Lower leg skin (tissue), 4 donors: ENCODE measurements around the gene SYAP1. TPM values are rescaled to one million over a fixed set of nuclear protein-coding genes. Genes with fewer than 3 reads are reported as not detected.

ENCODE experiments used
- DNase-seq, 2 donors: peaks; one replicate each; pipeline ENCODE4 v3.0.0-alpha.2; 2019; ENCODE audit warnings: low spot score in 2 of 2
- H3K4me3 ChIP-seq: fragments of 200-600 bp; sonication (generic); 2 replicates; pipeline ENCODE4 v1.5.1; 2017; ENCODE audit warnings: mild to moderate bottlenecking, low read depth; ENCODE audit not compliant: poor library complexity, severe bottlenecking
- CTCF ChIP-seq, 3 donors: fragments of 450-650 bp; IDR thresholded peaks; one replicate each; pipeline ENCODE4 v1.5.1; 2016; ENCODE audit warnings: antibody characterized with exemption in 3 of 3, mild to moderate bottlenecking in 3 of 3, moderate library complexity in 2 of 3
- POLR2A ChIP-seq, 2 donors: fragments of 450-650 bp; IDR thresholded peaks; one replicate each; pipeline ENCODE4 v1.6.1; 2016 to 2017; ENCODE audit warnings: antibody characterized with exemption in 2 of 2, mild to moderate bottlenecking in 1 of 2, moderate library complexity in 1 of 2
- WGBS, 2 donors: methylation state at CpG; one replicate each; pipeline ENCODE4 v1.1.5; 2018; 5-methylcytosine and 5-hydroxymethylcytosine counted together
- intact Hi-C: fragments of 100-400 bp; cut with DNase I; formaldehyde crosslinking; loops from one replicate; pipeline ENCODE4 v1.15.0; 2023; ENCODE audit warnings: low total_unique reads
- total RNA-seq, 4 donors: library from RNA; depleted of rRNA; stranded (reverse); fragments of >200 nt; gene quantifications; one replicate each; pipeline ENCODE4 v1.1.0, GENCODE V29; 2016

The SYAP1 gene
- total RNA-seq, 4 donors from 2014 or later, result 16.1 to 18.5 (median 16.6) TPM

DNA sequence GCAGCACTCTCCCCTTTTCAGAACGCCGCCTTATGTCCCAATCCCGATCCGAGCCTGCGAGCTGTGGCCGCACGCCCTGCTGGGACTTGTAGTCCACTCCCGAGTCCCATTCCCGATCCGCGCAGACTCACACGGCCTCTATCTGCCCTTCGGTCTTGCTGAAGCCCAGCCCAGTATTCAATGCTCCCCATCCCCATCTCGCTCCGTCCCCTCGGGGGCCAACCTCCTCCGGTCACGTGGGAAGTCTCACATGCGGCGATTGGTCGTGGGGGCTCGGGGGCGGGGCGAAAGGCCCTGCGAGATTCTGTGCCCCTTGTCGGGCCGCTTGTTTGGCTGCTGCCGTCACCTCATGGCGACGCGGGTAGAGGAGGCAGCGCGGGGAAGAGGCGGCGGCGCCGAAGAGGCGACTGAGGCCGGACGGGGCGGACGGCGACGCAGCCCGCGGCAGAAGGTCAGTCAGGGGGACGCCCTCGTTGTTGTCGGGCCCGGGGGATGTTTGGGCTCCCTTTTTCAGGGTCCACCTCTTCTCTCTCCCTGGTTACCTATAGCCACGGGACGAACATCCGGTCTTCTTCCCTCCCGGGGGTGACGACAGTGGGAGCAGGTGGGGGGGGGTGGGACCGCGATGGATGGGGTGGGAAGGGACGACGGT, 66.9 kb downstream of the SYAP1 start, which contains the start of gene TXLNG:
Gene TXLNG (plus strand): TSS at position 328 of the 652 bp plus-strand sequence. CDS start 22 bp downstream, at position 350.
- 1% methylated on average over 18 to 47 of the region's 59 CpGs for WGBS, 2 donors
- peak; percentile 96 to 100 for DNase-seq
- TF ChIP-seq CTCF (IDR thresholded peaks at IDR 0.05), result no peak
- TF ChIP-seq POLR2A (IDR thresholded peaks at IDR 0.05), result peak in 1 of 2 donors; percentile 76
- peak within 1 kb of the TSS; percentile 53 for H3K4me3 ChIP-seq
- intact Hi-C loops, result no loop called here

DNA sequence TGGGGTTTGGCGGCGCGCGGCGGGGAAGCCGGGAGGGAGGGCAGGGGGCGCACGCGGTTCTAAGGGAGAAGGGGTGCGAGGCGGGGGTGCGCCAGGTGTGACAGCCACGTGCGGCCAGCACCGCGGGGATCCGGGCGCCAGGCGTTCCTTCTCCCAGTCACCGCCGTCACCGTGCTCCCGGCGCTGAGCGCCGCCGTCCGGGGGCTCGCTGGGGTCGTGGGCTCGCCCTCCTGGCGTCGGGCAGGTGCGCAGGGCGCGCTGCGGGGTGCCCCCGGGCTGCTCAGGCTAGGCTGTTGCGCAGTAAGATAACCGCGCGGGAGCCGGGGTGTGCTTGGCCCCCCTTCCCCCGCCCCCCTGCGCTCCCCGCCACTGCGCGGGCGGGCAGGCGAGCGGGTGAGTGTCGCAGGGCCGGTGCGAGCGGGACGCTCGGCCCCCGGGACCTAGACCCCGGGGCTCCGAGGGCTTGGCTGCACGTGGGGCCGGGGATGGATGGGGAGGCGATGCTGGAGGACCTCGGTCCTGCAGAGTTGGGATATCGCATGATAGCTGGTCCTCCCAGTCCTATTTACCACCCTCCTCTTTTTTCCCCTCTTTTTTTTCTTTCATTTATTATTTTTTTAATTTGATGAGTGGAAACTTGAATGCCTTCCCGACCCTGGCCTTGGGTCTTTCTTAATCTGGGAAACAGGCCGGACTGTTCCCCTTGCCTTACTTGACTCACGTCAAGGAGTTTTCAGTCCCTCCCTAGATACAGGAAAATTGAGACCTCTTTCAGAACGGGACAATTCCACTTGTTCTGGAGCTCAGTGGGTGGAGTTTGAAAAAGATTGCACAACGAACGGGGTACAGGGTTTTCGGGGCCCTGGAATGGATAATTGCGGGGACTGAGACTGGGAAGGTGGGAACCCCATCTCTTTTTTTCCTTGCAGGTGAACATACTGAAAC, 67.7 kb downstream of the SYAP1 start:
- TF ChIP-seq POLR2A (IDR thresholded peaks at IDR 0.05) (no peak), CTCF (IDR thresholded peaks at IDR 0.05) (no peak)
- DNase-seq, result peak in 1 of 2 donors; percentile 88
- H3K4me3 ChIP-seq, result peak overlapping the region; percentile 53
- intact Hi-C loops, result no loop called here
- 2 to 4% methylated on average over 9 to 68 of the region's 73 CpGs for WGBS, 2 donors

- WGBS, 2 donors, result 46 to 64% methylated on average over 5 of the region's 5 CpGs
- DNase-seq, result peak; percentile 35 to 87
- intact Hi-C loops, result no loop called here
- no peak overlapping the region for H3K4me3 ChIP-seq
- TF ChIP-seq POLR2A (IDR thresholded peaks at IDR 0.05) (no peak), CTCF (IDR thresholded peaks at IDR 0.05) (no peak)
These were observed 69.1 kb downstream of the SYAP1 start for GRCh38 chrX:16788477-16788876.

DNA sequence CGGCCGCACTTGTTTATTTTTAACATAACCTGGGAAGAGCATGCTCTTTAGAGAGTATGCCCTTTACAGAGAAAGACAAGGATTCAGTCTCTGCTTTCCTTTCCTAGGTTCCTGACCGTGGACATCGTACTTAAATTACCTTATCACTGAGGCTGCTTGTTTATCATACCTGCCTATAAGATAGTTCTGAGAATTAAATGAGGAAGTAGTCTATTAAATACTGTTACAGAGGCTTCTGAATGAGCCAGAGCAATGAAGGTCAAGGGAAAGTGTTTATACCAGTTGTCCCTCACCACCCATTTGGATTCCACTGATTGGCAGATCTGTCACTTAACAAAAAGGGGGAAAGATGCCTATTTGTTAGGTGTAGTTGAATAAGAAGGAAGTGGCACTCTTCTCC, 76.9 kb downstream of the SYAP1 start:
- intact Hi-C loops, result no loop called here
- TF ChIP-seq CTCF (IDR thresholded peaks at IDR 0.05), result no peak
- no peak for TF ChIP-seq POLR2A (IDR thresholded peaks at IDR 0.05)
- no peak overlapping the region for H3K4me3 ChIP-seq
- WGBS, 2 donors, result 93 to 99% methylated on average over 4 of the region's 4 CpGs
- no peak for DNase-seq

DNA sequence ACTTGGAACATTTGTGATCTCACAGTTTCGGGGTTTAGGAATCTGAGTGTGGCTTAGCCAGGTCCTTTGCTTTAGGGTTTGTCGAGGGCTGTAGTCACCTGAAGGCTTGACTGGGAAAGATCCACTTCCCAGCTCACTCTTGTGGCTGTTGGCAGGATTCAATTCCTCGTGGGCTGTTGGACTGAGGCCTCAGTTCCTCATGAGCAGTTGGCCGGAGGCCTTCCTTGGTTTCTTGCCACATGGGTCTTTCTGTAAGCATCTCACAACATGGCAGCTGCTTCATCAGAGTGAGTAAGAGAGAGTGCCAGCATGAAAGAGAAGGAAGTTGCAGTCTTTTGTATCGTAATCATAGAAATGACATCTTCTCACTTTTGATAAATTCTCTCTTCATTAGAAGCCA, 77.9 kb downstream of the SYAP1 start:
- intact Hi-C loops, result no loop called here
- H3K4me3 ChIP-seq, result no peak overlapping the region
- no peak for TF ChIP-seq POLR2A (IDR thresholded peaks at IDR 0.05)
- TF ChIP-seq CTCF (IDR thresholded peaks at IDR 0.05), result no peak
- peak in 1 of 2 donors; percentile 85 for DNase-seq
- WGBS, 2 donors, result 64 to 74% methylated on average over 5 of the region's 5 CpGs
